Cardiac muscle cell (in vitro differentiated cells and primary cell): ENCODE results near the gene PRTFDC1. TPM values are rescaled to one million over a fixed set of nuclear protein-coding genes. Genes with fewer than 3 reads are reported as not detected.
"Not testable (repeated sequence)": the region's sequence is repeated elsewhere in the genome, so short reads cannot be mapped to it uniquely, and the experiment has no call there.

Experiments used
- DNase-seq, 2 donors: peaks; one replicate each; pipeline versions ENCODE4 v3.0.0 to v3.0.0-alpha.2; 2010 to 2017; ENCODE audit warnings: low read depth in 1 of 2, low spot score in 1 of 2
- H3K27ac ChIP-seq: fragments of 200-600 bp; sonication (generic); 2 replicates; pipeline ENCODE4 v1.5.1; 2016
- H3K27me3 ChIP-seq: fragments of 200-600 bp; sonication (generic); 2 replicates; pipeline ENCODE4 v1.6.0; 2016; ENCODE audit warnings: control low read depth
- H3K36me3 ChIP-seq: fragments of 200-600 bp; sonication (generic); 2 replicates; pipeline ENCODE4 v1.5.1; 2016; ENCODE audit warnings: control low read depth
- H3K4me1 ChIP-seq: fragments of 200-600 bp; sonication (generic); 2 replicates; pipeline ENCODE4 v1.8.1; 2017; ENCODE audit warnings: low read depth, mild to moderate bottlenecking, mixed run types
- H3K4me3 ChIP-seq: fragments of 200-600 bp; sonication (generic); 2 replicates; pipeline ENCODE4 v1.5.1; 2016; ENCODE audit warnings: mild to moderate bottlenecking
- H3K9me3 ChIP-seq: fragments of 200-600 bp; sonication (generic); 2 replicates; pipeline ENCODE4 v1.5.1; 2017; ENCODE audit warnings: low read depth, mild to moderate bottlenecking, control low read depth
- polyA plus RNA-seq: library from polyadenylated mRNA; unstranded; fragments of >200 nt; fragmentation: Nextera tagmentation; extraction: Ambion mirVana; gene quantifications from 2 replicates; pipeline ENCODE4 v1.2.1, GENCODE V29; 2016
- total RNA-seq: library from RNA; depleted of rRNA; stranded (reverse); fragments of >200 nt; gene quantifications from 2 replicates; pipeline ENCODE4 v1.2.3, GENCODE V29; 2016
- TF ChIP-seq, protein P1 (sequence below): IDR thresholded peaks from 2 replicates; pipeline ENCODE4 v1.5.1; 2012; ENCODE audit warnings: low read depth, mild to moderate bottlenecking, low read length

PRTFDC1 gene
- total and polyA plus RNA-seq, 2 experiments from 2014 or later = 3.1 to 3.8 TPM

DNA sequence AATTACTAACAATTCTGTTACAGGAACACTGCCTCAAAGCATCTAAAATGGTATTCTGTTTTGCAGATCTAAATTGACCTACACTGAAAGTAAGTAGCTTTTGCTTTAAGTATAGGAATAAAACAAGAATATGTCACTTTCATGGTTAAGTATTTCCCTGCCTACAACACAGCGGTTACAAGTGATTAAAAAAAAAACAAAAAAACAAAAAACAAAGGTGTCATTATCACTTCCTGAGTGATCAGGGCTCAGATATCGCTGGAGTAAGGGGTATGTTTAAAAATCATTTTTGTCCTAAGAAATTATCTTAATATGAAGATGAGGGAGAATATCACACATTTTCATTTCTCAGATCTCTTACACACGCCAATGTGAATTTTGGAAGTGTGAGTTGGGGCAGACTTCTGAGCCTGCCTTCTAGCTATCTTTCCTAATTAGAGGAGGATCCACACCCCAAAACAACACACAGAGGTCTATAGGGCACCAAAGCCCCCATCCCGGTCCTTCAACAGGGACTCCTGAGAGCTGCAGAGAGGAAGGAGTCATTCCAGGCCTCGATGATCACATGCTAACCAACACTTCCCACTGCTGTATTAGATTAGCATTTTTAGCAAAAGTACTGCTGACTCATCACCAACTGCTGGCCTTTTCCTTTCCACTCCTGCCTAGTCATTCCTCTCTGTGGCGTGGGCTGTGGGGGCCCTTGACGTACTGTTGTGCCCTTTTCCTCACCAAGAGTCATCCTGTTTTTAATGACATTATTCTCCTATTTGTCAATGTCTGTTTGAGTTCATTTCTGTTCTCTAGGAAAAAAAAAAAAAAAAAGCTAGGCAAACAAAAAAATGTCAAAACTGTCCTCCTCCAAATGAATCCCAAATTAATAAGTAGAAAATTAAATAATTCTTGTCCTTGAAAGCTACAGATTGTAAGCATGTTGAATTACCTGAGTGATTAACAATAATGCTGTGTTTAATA is 31.2 kb downstream of the PRTFDC1 start:
- Histone ChIP-seq H3K36me3 (no peaks in the 10 kb centered on the region), H3K4me3 (no peak overlapping the region), H3K4me1 (no peaks in the 10 kb centered on the region), H3K27ac (no peak overlapping the region), H3K9me3 (no peaks in the 10 kb centered on the region), H3K27me3 (no peaks in the 10 kb centered on the region)
- DNase-seq = peak in 1 of 2 donors; percentile 95
- TF ChIP-seq, protein P1, sequence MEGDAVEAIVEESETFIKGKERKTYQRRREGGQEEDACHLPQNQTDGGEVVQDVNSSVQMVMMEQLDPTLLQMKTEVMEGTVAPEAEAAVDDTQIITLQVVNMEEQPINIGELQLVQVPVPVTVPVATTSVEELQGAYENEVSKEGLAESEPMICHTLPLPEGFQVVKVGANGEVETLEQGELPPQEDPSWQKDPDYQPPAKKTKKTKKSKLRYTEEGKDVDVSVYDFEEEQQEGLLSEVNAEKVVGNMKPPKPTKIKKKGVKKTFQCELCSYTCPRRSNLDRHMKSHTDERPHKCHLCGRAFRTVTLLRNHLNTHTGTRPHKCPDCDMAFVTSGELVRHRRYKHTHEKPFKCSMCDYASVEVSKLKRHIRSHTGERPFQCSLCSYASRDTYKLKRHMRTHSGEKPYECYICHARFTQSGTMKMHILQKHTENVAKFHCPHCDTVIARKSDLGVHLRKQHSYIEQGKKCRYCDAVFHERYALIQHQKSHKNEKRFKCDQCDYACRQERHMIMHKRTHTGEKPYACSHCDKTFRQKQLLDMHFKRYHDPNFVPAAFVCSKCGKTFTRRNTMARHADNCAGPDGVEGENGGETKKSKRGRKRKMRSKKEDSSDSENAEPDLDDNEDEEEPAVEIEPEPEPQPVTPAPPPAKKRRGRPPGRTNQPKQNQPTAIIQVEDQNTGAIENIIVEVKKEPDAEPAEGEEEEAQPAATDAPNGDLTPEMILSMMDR = no peak

DNA sequence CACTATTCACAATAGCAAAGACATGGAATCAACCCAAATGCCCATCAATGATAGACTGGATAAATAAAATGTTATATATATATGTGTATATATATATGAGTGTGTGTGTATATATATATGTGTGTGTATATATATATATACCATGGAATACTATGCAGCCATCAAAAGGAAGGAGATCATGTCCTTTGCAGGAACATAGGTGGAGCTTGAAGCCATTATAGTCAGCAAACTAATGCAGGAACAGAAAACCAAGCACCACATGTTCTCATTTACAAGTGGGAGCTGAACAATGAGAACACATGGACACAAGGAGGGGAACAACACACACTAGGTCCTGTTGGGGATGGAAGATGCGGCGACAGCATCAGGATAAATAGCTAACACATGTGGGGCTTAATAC is 32.2 kb downstream of the PRTFDC1 start:
- not testable (repeated sequence) for DNase-seq

DNA sequence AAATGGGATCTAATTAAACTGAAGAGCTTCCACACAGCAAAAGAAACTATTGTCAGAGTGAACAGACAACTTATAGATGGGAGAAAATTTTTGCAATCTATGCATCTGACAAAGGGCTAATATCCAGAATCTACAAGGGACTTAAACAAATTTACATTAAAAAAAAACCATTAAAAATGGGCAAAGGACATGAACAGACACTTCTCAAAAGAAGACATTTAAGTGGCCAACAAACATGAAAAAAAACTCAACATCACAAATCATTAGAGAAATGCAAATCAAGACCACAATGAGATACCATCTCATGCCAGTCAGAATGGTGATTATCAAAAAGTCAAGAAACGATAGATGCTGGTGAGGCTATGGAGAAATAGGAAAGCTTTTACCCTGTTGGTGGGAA is 32.8 kb downstream of the PRTFDC1 start:
- H3K27ac ChIP-seq, H3K4me3 ChIP-seq, DNase-seq, H3K9me3 ChIP-seq, H3K4me1 ChIP-seq, H3K27me3 ChIP-seq, H3K36me3 ChIP-seq: not testable (repeated sequence)

More for the DNA sequence above, 32.2 kb downstream of the PRTFDC1 start:
- H3K9me3 ChIP-seq, H3K4me3 ChIP-seq, H3K27me3 ChIP-seq, H3K27ac ChIP-seq, H3K36me3 ChIP-seq, H3K4me1 ChIP-seq: not testable (repeated sequence)

DNA sequence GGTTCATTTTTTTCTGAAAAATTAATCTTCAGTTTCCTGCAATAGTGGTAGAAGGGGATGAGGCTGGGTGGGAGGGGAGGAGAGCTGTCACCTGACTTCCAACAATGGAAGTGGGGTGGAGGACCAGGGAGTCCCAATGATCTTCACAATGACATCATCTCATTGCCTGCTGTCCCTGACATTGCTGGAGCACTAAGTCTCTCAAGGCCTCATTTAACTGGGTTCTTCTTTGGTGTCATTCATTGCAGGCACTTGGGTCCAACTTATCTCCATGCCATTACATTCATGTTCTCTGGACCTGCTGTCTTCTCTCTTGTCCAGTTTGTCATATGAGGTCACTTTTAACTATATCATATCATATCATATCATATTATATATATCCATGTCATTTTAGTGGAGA is 34.4 kb downstream of the PRTFDC1 start:
- Histone ChIP-seq H3K9me3 (no peaks in the 10 kb centered on the region), H3K27ac (no peak overlapping the region), H3K27me3 (no peaks in the 10 kb centered on the region), H3K4me1 (no peaks in the 10 kb centered on the region), H3K36me3 (no peaks in the 10 kb centered on the region), H3K4me3 (no peak overlapping the region)
- TF ChIP-seq, protein P1 = no peak
- no peak for DNase-seq

DNA sequence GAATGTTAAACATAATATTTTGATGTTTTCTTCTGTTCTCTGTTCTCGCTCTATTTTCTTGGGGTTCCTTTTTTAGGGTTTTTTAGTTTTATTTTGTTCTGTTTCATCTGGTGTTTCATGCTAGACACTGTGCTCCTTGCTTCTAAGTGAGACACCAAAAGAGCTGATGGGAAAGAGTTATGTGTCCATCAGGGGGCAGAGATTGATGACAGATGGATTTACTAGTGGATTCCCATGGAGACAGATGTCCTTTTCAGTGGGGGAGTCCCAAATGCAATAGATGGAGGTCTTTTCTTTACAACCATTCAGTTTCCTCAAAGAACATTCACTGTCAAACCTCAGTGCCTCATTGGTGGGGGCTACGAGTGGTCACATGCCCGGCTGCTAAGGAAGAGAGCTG is 34.9 kb downstream of the PRTFDC1 start:
- Histone ChIP-seq H3K27me3 (no peaks in the 10 kb centered on the region), H3K9me3 (no peaks in the 10 kb centered on the region), H3K36me3 (no peaks in the 10 kb centered on the region), H3K27ac (no peak overlapping the region), H3K4me1 (no peaks in the 10 kb centered on the region), H3K4me3 (no peak overlapping the region)
- no peak for DNase-seq
- TF ChIP-seq, protein P1 = no peak

DNA sequence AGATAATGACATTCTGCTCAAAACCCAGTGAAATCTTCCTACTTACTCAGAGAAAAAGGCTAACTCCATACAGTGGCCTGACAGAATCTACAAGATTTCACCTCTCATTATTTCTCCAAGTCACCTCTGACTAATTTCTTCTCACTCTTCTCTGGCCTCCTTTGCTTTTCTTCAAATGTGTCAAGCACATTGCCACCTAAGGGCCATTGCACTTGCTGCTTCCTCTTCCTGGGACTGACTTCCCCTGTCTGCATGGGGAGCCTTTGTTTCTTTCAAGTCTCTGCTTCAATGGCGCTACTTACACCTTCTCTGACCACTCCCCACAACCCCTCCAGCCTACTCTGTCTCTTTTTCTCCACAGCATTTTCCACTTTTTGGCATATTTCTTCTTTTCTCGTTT is 36.0 kb downstream of the PRTFDC1 start:
- TF ChIP-seq, protein P1 = no peak
- no peaks in the 10 kb centered on the region for H3K36me3 ChIP-seq
- H3K4me3 ChIP-seq = no peak overlapping the region
- no peaks in the 10 kb centered on the region for H3K27me3 ChIP-seq
- no peak for DNase-seq
- H3K4me1 ChIP-seq = no peaks in the 10 kb centered on the region
- no peaks in the 10 kb centered on the region for H3K9me3 ChIP-seq
- H3K27ac ChIP-seq = no peak overlapping the region
